SJCRH30 (cell line): ENCODE measurements around the gene ZNF479. TPM values are rescaled to one million over a fixed set of nuclear protein-coding genes. Genes with fewer than 3 reads are reported as not detected.
"Not testable (repeated sequence)": the region's sequence is repeated elsewhere in the genome, so short reads cannot be mapped to it uniquely, and the experiment has no call there.

ENCODE experiments used
- DNase-seq, 2 experiments: peaks; one replicate each; pipeline ENCODE4 v3.0.0-alpha.2; 2015 to 2020
- H3K27ac ChIP-seq: fragments of 250-450 bp; sonication (Bioruptor Pico); 2 replicates; pipeline ENCODE4 v1.5.1; 2020; ENCODE audit warnings: mild to moderate bottlenecking, moderate library complexity
- H3K27me3 ChIP-seq: fragments of 250-450 bp; sonication (Bioruptor Pico); 2 replicates; pipeline ENCODE4 v1.5.1; 2020; ENCODE audit warnings: mild to moderate bottlenecking, moderate library complexity
- H3K36me3 ChIP-seq: fragments of 250-450 bp; sonication (Bioruptor Pico); 2 replicates; pipeline ENCODE4 v1.5.1; 2020; ENCODE audit warnings: mild to moderate bottlenecking, moderate library complexity
- H3K4me1 ChIP-seq: fragments of 250-450 bp; sonication (Bioruptor Pico); 2 replicates; pipeline ENCODE4 v1.5.1; 2020; ENCODE audit warnings: mild to moderate bottlenecking, moderate library complexity
- H3K4me3 ChIP-seq: fragments of 250-450 bp; sonication (Bioruptor Pico); 2 replicates; pipeline ENCODE4 v1.5.1; 2020; ENCODE audit warnings: mild to moderate bottlenecking, moderate library complexity
- H3K9me3 ChIP-seq: fragments of 250-450 bp; sonication (Bioruptor Pico); replicated peaks from 2 replicates; pipeline ENCODE4 v1.5.1; 2020; ENCODE audit warnings: mild to moderate bottlenecking, moderate library complexity
- total RNA-seq: library from RNA; depleted of rRNA; stranded (reverse); fragments of >200 nt; shearing (Covaris generic); gene quantifications from 2 replicates; pipeline ENCODE4 v1.2.3, GENCODE V29; 2014; rRNA removed

ZNF479 gene
- not detected in 2 replicates for total RNA-seq

- H3K36me3 ChIP-seq, H3K4me1 ChIP-seq, H3K4me3 ChIP-seq, H3K9me3 ChIP-seq, H3K27ac ChIP-seq, H3K27me3 ChIP-seq: not testable (repeated sequence)
- peak in 1 of 2 experiments; percentile 2 for DNase-seq
Observed at GRCh38 chr7:57132336-57132735, at the start of gene ZNF479. TSS of gene ZNF479 (minus strand) at chr7:57132436. CDS start at chr7:57132324, 112 bp downstream.

DNA sequence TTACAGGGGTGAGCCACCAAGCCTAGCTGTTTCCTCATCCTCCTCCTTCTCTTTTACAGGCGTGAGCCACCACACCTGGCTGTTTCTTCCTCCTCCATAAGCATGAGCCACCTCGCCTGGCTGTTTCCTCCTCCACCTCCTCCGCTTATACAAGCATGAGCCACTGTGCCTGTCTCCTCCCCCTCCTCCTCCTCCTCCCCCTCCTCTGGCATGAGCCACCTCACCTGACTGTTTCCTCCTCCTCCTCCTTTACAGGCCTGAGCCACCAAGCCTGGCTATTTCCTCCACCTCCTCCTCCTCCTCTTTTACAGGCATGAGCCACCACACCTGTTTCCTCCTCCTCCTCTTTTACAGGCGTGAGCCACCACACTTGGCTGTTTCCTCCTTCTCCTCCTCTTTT, 49.8 kb upstream of the ZNF479 start:
- no peaks in the 10 kb centered on the region for H3K9me3 ChIP-seq
- H3K36me3 ChIP-seq = no peaks in the 10 kb centered on the region
- H3K27ac ChIP-seq = no peak overlapping the region
- no peak for DNase-seq
- H3K4me1 ChIP-seq = no peaks in the 10 kb centered on the region
- H3K4me3 ChIP-seq = no peak overlapping the region
- no peaks in the 10 kb centered on the region for H3K27me3 ChIP-seq

- Histone ChIP-seq H3K9me3 (no peaks in the 10 kb centered on the region), H3K27ac (no peak overlapping the region)
Observed at GRCh38 chr7:57181281-57181680, 49.0 kb upstream of the ZNF479 start.

GRCh38 chr7:57179776-57180415, 47.7 kb upstream of the ZNF479 start:
- Histone ChIP-seq H3K27me3 (no peaks in the 10 kb centered on the region), H3K4me3 (no peak overlapping the region), H3K27ac (no peak overlapping the region), H3K9me3 (no peaks in the 10 kb centered on the region), H3K36me3 (no peaks in the 10 kb centered on the region), H3K4me1 (no peaks in the 10 kb centered on the region)
- DNase-seq = no peak

More at GRCh38 chr7:57181281-57181680, 49.0 kb upstream of the ZNF479 start:
- Histone ChIP-seq H3K4me1 (no peaks in the 10 kb centered on the region), H3K4me3 (no peak overlapping the region), H3K36me3 (no peaks in the 10 kb centered on the region), H3K27me3 (no peaks in the 10 kb centered on the region)
- DNase-seq = no peak

GRCh38 chr7:57178768-57179139, 46.5 kb upstream of the ZNF479 start:
- Histone ChIP-seq H3K36me3 (no peaks in the 10 kb centered on the region), H3K4me3 (no peak overlapping the region), H3K27ac (no peak overlapping the region), H3K9me3 (no peaks in the 10 kb centered on the region), H3K4me1 (no peaks in the 10 kb centered on the region), H3K27me3 (no peaks in the 10 kb centered on the region)
- DNase-seq = no peak

GRCh38 chr7:57177856-57178767, 45.9 kb upstream of the ZNF479 start:
- Histone ChIP-seq H3K27me3 (no peaks in the 10 kb centered on the region), H3K4me1 (no peaks in the 10 kb centered on the region), H3K27ac (no peak overlapping the region), H3K9me3 (no peaks in the 10 kb centered on the region), H3K36me3 (no peaks in the 10 kb centered on the region), H3K4me3 (no peak overlapping the region)
- DNase-seq = no peak

DNA sequence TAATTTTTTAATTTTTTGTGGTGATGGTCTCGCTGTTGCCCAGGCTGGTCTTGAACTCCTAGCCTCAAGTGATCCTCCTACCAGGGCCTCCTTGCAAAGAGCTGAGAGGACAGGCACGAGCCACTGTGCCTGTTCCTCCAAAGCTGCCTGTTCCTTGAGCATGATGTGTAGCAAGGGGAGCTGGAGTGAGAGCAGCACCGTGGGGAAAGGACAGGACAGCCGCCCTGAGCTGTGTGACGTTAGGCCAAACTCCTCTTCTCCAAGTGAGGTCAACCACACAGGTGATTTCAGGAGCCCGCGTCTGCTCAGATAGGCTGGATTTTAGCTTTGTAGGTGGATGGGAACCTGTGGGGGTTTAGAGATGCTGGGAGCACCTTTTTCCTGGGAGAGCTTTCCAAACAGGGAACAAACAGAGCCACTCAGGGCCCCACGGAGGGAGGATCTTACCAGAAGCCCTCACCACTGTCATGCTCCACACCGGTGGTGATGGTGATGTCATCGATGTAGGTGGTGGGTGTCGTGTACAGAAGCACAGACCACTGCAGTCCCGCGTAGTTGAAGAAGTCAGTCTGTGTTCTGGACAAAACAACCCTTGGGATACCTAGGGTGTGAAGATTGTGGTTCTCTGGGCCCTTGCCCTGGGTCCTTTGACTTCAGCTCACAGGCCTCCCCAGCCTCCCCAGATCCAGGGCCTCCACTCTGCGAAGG, 44.8 kb upstream of the ZNF479 start:
- Histone ChIP-seq H3K9me3 (no peaks in the 10 kb centered on the region), H3K27me3 (no peaks in the 10 kb centered on the region), H3K36me3 (no peaks in the 10 kb centered on the region), H3K27ac (no peak overlapping the region), H3K4me1 (no peaks in the 10 kb centered on the region), H3K4me3 (no peak overlapping the region)
- DNase-seq = no peak

DNA sequence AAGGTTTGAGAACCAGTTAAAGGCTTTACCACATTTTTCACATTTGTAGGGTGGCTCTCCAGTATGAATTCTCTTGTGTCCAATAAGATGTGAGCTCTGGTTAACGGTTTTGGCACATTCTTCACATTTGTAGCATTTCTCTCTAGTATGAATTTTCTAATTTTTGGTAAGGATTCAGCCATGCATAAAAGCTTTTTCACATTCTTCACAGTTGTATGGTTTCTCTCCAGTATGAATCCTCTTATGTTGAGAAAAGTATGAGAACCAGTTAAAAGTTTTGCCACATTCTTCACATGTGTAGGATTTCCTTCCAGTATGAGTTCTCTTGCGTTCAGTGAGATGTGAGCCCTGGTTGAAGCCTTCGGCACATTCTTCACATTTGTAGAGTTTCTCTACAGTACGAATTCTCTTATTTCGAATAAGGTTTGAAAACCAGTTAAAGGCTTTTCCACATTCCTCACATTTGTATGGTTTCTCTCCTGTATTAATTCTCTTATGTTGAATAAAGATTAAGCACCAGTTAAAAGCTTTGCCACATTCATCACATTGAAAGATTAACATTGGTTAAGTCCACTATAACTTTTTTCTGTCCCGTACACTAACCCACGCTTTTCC, 33.2 kb upstream of the ZNF479 start:
- peaks cover 25% of the 10 kb centered on the region for H3K9me3 ChIP-seq
- no peaks in the 10 kb centered on the region for H3K36me3 ChIP-seq
- H3K27ac ChIP-seq = no peak overlapping the region
- H3K4me1 ChIP-seq = no peaks in the 10 kb centered on the region
- no peak for DNase-seq
- H3K27me3 ChIP-seq = no peaks in the 10 kb centered on the region
- H3K4me3 ChIP-seq = no peak overlapping the region

- not testable (repeated sequence) for H3K27me3 ChIP-seq, DNase-seq, H3K27ac ChIP-seq, H3K4me3 ChIP-seq, H3K4me1 ChIP-seq, H3K36me3 ChIP-seq, H3K9me3 ChIP-seq
Observed at GRCh38 chr7:57120123-57120784, 12.0 kb downstream of the ZNF479 start.
